Adrenal gland (tissue), 12 donors: ENCODE data around the gene HBG2. TPM values are rescaled to one million over a fixed set of nuclear protein-coding genes. Genes with fewer than 3 reads are reported as not detected.
A peak's percentile ranks its signal among the peaks of the same experiment; 100 is the strongest.
"Not testable (repeated sequence)": the region's sequence is repeated elsewhere in the genome, so short reads cannot be mapped to it uniquely, and the experiment has no call there.

Experiments
- DNase-seq, 7 donors: peaks; one replicate each; pipeline ENCODE4 v3.0.0-alpha.2; 2019 to 2020
- H3K27ac ChIP-seq, 5 donors: fragments of 200-600 bp; sonication (generic) in 4 of 5; 1 replicate in 3 of 5; 2 replicates in 2 of 5; pipeline versions ENCODE4 v1.5.1 to v1.8.0; 2016 to 2020; ENCODE audit warnings: mild to moderate bottlenecking in 1 of 5
- H3K27me3 ChIP-seq: fragments of 200-600 bp; 2 replicates; pipeline ENCODE4 v1.8.0; 2021
- H3K36me3 ChIP-seq, 2 donors: fragments of 200-600 bp; replicated peaks in 1 of 2; 1 replicate in 1 of 2; 2 replicates in 1 of 2; pipeline versions ENCODE4 v1.5.1 to v1.8.0; 2018 to 2022
- H3K4me1 ChIP-seq, 2 donors: fragments of 200-600 bp; replicated peaks in 1 of 2; 1 replicate in 1 of 2; 2 replicates in 1 of 2; pipeline versions ENCODE4 v1.5.1 to v1.8.0; 2018 to 2021
- H3K4me3 ChIP-seq, 4 donors: fragments of 200-600 bp; sonication (generic) in 3 of 4; one replicate each; pipeline ENCODE4 v1.5.1; 2016 to 2018
- H3K9me3 ChIP-seq, 3 donors: fragments of 200-600 bp; sonication (generic) in 1 of 3; replicated peaks in 1 of 3; 1 replicate in 2 of 3; 2 replicates in 1 of 3; pipeline versions ENCODE4 v1.5.1 to v1.8.0; 2016 to 2021
- POLR2A ChIP-seq, 2 donors: fragments of 450-650 bp; IDR thresholded peaks; one replicate each; pipeline ENCODE4 v1.6.1; 2017; ENCODE audit warnings: antibody characterized with exemption in 2 of 2, mild to moderate bottlenecking in 2 of 2, moderate library complexity in 1 of 2
- WGBS, 4 donors: extraction: QIAGEN DNeasy Blood & Tissue Kit in 2 of 4; methylation state at CpG; one replicate each; pipeline versions ENCODE4 v1.1.5 to v1.1.7; 2013 to 2017; 5-methylcytosine and 5-hydroxymethylcytosine counted together
- intact Hi-C, 2 donors: fragments of 100-400 bp; cut with DNase I; formaldehyde crosslinking; loops; one replicate each; pipeline versions ENCODE4 v1.14.1 to v1.15.0; 2022 to 2023
- polyA plus RNA-seq, 3 donors: library from polyadenylated mRNA; stranded (reverse); fragments of 200-250 nt in 2 of 3; fragments of 350-450 nt in 1 of 3; fragmentation: Illumina TruSeq in 1 of 3; extraction: RNeasy Lipid Tissue Mini Kit (QIAGEN cat#74804) in 1 of 3; gene quantifications; one replicate each; pipeline ENCODE4 v1.2.3, GENCODE V29; 2013 to 2014
- total RNA-seq, 9 donors: library from RNA; depleted of rRNA in 4 of 9; stranded (reverse); fragments of >200 nt in 4 of 9; fragments of 120-200 nt in 1 of 9; fragmentation: NEBNext Ultra II Directional in 1 of 9; extraction: Animal tissue kit (Norgen Biotek cat#: 25700) in 1 of 9; gene quantifications; one replicate each; pipeline versions ENCODE4 v1.1.0 to v1.2.4, GENCODE V29; 2013 to 2023
- TF ChIP-seq, protein P1 (sequence below), 6 experiments: fragments of 450-650 bp in 4 of 6; fragments of 200-600 bp in 2 of 6; sonication (generic) in 1 of 6; IDR thresholded peaks; 1 replicate in 5 of 6; 2 replicates in 1 of 6; pipeline versions ENCODE4 v1.5.1 to v1.8.0; 2016 to 2021; ENCODE audit warnings: antibody characterized with exemption in 6 of 6, mild to moderate bottlenecking in 2 of 6, moderate library complexity in 1 of 6
- donor health status: healthy with polysubstance abuse.
- donor health status: Bipolar disorder and iron deficiency.
- donor health status: DM: yes; HTN: yes; CAD: no.
- donor health status: DM: no; HTN: no; CAD: no.
- donor health status: DM: no; HTN: no; CAD: no.
- donor health status: DM: yes; HTN: yes; CAD: no.

The HBG2 gene
- total and polyA plus RNA-seq, 12 donors, result 0.51 to 9,973 (median 10.0) TPM; not detected in 7

DNA sequence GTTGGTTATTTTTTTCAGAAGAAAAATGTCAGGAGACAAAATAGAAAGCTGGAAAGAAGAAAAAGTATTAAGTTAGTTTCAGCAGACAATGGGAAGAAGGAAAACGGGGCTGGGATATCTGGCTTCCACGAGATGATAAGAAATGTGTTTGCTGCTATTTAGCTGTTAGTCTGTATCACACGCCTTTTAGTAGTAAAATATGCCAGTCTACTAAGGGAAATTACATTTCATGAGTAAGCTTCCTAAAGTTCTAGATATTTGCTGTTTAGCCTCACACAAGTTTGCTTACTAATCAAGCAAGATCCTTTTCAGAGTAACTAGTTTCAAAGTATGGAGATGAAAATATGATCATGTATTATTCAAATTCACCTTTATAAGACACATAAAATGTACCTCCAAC lies 45.7 kb upstream of the HBG2 start:
- intact Hi-C loops, result no loop called here
- TF ChIP-seq POLR2A (IDR thresholded peaks at IDR 0.05), result no peak
- TF ChIP-seq, protein P1, sequence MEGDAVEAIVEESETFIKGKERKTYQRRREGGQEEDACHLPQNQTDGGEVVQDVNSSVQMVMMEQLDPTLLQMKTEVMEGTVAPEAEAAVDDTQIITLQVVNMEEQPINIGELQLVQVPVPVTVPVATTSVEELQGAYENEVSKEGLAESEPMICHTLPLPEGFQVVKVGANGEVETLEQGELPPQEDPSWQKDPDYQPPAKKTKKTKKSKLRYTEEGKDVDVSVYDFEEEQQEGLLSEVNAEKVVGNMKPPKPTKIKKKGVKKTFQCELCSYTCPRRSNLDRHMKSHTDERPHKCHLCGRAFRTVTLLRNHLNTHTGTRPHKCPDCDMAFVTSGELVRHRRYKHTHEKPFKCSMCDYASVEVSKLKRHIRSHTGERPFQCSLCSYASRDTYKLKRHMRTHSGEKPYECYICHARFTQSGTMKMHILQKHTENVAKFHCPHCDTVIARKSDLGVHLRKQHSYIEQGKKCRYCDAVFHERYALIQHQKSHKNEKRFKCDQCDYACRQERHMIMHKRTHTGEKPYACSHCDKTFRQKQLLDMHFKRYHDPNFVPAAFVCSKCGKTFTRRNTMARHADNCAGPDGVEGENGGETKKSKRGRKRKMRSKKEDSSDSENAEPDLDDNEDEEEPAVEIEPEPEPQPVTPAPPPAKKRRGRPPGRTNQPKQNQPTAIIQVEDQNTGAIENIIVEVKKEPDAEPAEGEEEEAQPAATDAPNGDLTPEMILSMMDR (IDR thresholded peaks at IDR 0.05), result no peak
- H3K9me3 ChIP-seq, result no peaks in the 10 kb centered on the region
- DNase-seq, result no peak
- WGBS, 4 donors, result 57 to 73% (median 66%) methylated on average over 3 of the region's 3 CpGs
- H3K4me1 ChIP-seq, result no peaks in the 10 kb centered on the region
- H3K27me3 ChIP-seq, result no peaks in the 10 kb centered on the region
- H3K27ac ChIP-seq, result no peak overlapping the region
- H3K36me3 ChIP-seq, result no peaks in the 10 kb centered on the region
- H3K4me3 ChIP-seq, result no peak overlapping the region

DNA sequence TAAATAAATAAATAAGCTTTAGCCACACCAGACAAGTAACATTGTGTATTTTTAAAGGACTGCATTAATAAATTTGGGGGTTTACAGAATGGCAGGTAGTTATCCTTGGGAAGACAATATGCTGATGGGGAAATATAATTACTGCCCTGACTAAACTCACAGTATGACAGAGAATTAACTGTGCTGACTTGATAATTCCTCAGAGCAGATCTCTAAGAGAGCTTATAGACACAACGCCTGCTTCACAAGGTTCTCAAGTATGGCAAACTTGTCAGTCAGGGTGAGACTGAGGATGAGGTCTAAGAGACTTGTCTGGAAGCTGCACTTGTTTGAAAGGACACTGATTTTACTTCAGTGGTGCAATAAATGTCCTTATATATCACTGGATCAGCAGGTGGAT lies 43.9 kb upstream of the HBG2 start:
- 0 to 80% (median 55%) methylated on average over 1 of the region's 1 CpG for WGBS, 4 donors
- no peaks in the 10 kb centered on the region for H3K9me3 ChIP-seq
- intact Hi-C loops, result no loop called here
- H3K27ac ChIP-seq, result no peak overlapping the region
- TF ChIP-seq, protein P1 (IDR thresholded peaks at IDR 0.05), result no peak
- no peak for TF ChIP-seq POLR2A (IDR thresholded peaks at IDR 0.05)
- DNase-seq, result no peak
- no peaks in the 10 kb centered on the region for H3K27me3 ChIP-seq
- H3K4me3 ChIP-seq, result no peak overlapping the region
- no peaks in the 10 kb centered on the region for H3K4me1 ChIP-seq
- no peaks in the 10 kb centered on the region for H3K36me3 ChIP-seq

DNA sequence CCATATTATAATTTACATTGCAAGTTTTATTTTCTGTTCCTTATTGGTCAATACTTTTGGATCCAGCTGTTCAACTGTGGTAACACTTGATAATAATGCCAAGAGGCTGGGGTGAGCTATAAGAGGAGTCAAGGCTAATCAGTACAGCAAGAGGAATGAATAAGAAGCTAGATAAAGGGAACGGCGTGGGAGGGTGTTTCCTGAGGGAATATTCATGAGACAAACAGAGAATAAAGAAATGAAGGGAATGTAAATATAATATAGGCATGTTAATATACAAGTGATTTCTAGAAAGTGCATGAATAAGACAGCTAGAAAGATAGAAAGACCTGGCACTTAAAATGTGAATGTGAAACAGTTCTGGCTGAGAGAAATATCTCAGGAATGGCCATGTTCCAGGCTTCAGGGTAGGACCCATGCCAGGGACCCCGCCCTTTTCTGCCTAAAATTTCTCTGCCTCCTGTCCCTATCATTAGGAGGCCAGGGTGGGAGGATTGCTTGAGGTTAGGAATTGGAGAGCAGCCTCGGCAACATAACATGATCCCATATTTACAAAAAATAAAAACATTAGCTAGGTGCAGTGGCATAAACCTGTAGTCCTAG lies 43.2 kb upstream of the HBG2 start:
- no peak for DNase-seq
- TF ChIP-seq, protein P1 (IDR thresholded peaks at IDR 0.05), result no peak
- TF ChIP-seq POLR2A (IDR thresholded peaks at IDR 0.05), result no peak
- Histone ChIP-seq H3K9me3 (no peaks in the 10 kb centered on the region), H3K27ac (no peak overlapping the region), H3K4me3 (no peak overlapping the region), H3K4me1 (no peaks in the 10 kb centered on the region), H3K27me3 (no peaks in the 10 kb centered on the region), H3K36me3 (no peaks in the 10 kb centered on the region)
- intact Hi-C loops, result no loop called here
- WGBS, 4 donors, result 53 to 69% (median 55%) methylated on average over 4 of the region's 4 CpGs

DNA sequence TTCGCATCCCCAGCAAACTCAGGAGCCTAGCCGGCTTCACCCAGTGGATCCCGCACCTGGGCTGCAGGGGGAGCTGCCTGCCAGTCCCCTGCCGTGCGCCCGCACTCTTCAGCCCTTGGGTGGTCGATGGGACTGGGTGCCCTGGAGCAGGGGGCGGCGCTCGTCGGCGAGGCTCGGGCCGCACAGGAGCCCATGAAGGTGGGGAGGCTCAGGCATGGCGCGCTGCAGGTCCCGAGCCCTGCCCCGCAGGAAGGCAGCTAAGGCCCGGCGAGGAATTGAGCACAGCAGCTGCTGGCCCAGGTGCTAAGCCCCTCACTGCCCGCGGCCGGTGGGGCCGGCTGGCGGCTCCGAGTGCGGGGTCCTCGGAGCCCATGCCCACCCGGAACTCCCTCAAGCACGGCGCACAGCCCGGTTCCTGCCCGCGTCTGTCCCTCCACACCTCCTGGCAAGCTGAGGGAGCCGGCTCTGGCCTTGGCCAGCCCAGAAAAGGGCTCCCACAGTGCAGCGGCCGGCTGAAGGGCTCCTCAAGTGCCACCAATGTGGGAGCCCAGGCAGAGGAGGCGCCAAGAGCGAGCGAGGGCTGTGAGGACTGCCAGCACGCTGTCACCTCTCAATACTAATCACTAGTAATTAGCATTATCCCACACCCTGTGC lies 39.9 kb upstream of the HBG2 start:
- H3K27ac ChIP-seq, H3K36me3 ChIP-seq, H3K4me3 ChIP-seq, H3K4me1 ChIP-seq, H3K27me3 ChIP-seq, intact Hi-C loops, H3K9me3 ChIP-seq: not testable (repeated sequence)
- 89 to 92% (median 90%) methylated on average over 7 to 41 of the region's 41 CpGs for WGBS, 4 donors
- peak in 1 of 7 donors; percentile 17 for DNase-seq

DNA sequence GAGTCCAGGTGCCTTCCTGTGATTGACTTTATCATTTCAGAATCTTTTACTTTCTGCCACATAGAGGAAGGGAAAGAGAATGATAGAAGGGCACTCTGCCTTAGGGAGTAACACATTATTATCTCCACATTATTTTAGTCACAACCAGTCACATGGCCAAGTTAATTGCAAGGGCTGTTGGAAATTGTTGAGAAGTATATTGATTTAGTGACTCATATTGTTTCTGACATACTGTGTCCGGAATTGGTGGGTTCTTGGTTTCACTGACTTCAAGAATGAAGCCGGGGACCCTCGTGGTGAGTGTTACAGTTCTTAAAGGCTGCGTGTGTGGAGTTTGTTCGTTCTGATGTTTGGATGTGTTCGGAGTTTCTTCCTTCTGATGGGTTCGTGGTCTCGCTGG lies 38.4 kb upstream of the HBG2 start:
- no peak overlapping the region for H3K4me3 ChIP-seq
- no peaks in the 10 kb centered on the region for H3K4me1 ChIP-seq
- no peaks in the 10 kb centered on the region for H3K27me3 ChIP-seq
- 86 to 92% (median 91%) methylated on average over 8 of the region's 8 CpGs for WGBS, 4 donors
- H3K9me3 ChIP-seq, result no peaks in the 10 kb centered on the region
- DNase-seq, result no peak
- H3K27ac ChIP-seq, result no peak overlapping the region
- intact Hi-C loops, result no loop called here
- H3K36me3 ChIP-seq, result no peaks in the 10 kb centered on the region
- TF ChIP-seq POLR2A (IDR thresholded peaks at IDR 0.05), result no peak
- TF ChIP-seq, protein P1 (IDR thresholded peaks at IDR 0.05), result no peak
